Measurements from ENCODE around the gene PTGIS.

DNA sequence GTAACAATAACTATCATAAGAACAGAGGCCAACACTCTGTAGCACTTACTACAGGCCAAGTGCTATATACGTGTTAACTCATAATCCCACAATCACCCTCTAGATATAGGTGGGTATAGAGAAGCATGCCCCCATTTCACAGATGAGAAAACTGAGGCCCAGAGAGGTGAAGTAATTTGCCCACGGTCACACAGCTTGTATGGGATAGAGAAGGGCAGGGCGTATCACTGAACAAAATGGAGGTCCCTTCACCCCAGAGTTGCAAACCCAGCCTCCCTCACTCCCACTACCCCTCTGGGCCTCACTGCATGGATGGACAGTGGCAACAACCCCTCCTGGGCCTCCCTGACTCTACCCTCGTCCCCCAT lies 31.8 kb upstream of the PTGIS start:
- TF ChIP-seq, protein P1, sequence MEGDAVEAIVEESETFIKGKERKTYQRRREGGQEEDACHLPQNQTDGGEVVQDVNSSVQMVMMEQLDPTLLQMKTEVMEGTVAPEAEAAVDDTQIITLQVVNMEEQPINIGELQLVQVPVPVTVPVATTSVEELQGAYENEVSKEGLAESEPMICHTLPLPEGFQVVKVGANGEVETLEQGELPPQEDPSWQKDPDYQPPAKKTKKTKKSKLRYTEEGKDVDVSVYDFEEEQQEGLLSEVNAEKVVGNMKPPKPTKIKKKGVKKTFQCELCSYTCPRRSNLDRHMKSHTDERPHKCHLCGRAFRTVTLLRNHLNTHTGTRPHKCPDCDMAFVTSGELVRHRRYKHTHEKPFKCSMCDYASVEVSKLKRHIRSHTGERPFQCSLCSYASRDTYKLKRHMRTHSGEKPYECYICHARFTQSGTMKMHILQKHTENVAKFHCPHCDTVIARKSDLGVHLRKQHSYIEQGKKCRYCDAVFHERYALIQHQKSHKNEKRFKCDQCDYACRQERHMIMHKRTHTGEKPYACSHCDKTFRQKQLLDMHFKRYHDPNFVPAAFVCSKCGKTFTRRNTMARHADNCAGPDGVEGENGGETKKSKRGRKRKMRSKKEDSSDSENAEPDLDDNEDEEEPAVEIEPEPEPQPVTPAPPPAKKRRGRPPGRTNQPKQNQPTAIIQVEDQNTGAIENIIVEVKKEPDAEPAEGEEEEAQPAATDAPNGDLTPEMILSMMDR (IDR thresholded peaks at IDR 0.05), result no peak
- no peak for TF ChIP-seq POLR2A (IDR thresholded peaks at IDR 0.05)

All from right lobe of liver (tissue), 4 donors.